Measurements from ENCODE around the gene ALB.

The ALB gene

DNA sequence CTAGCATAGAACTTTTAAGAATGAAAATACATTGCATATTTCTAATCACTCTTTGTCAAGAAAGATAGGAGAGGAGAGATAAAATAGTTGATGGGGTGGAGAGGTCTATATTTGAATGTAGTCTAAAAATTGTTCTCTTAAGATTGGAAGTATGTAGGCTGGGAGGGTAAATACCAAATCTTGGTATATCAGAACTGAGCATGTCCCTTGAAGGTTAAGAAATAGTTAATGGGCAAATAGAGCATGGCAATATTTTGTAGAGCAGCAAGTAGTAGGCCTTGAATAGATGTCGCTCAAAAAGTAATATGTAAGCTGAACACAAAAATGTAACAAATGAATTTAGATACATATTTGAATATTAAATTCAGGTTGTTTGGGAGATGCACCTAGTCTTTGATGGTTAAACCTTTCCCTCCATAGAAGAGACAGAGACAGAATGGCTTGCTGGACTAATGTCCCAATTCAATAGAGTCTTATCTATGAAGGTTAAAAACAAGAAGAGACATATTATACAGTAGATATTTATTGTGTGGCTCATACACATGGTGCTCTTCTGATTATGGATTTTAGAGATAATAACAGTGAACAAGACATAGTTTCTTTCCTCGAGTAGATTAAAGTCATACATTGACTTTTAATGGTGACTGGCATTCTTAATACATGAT, 12.5 kb downstream of the ALB start:
- Histone ChIP-seq H3K4me1 (no peaks in the 10 kb centered on the region), H3K27me3 (no peaks in the 10 kb centered on the region), H3K36me3 (no peaks in the 10 kb centered on the region), H3K9me3 (no peaks in the 10 kb centered on the region), H3K4me3 (ENCODE audit: low read depth, low read length) (no peak overlapping the region)
- DNase-seq: no peak
- TF ChIP-seq, protein P1, sequence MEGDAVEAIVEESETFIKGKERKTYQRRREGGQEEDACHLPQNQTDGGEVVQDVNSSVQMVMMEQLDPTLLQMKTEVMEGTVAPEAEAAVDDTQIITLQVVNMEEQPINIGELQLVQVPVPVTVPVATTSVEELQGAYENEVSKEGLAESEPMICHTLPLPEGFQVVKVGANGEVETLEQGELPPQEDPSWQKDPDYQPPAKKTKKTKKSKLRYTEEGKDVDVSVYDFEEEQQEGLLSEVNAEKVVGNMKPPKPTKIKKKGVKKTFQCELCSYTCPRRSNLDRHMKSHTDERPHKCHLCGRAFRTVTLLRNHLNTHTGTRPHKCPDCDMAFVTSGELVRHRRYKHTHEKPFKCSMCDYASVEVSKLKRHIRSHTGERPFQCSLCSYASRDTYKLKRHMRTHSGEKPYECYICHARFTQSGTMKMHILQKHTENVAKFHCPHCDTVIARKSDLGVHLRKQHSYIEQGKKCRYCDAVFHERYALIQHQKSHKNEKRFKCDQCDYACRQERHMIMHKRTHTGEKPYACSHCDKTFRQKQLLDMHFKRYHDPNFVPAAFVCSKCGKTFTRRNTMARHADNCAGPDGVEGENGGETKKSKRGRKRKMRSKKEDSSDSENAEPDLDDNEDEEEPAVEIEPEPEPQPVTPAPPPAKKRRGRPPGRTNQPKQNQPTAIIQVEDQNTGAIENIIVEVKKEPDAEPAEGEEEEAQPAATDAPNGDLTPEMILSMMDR (IDR thresholded peaks at IDR 0.05; ENCODE audit: low read depth, low read length): no peak

DNA sequence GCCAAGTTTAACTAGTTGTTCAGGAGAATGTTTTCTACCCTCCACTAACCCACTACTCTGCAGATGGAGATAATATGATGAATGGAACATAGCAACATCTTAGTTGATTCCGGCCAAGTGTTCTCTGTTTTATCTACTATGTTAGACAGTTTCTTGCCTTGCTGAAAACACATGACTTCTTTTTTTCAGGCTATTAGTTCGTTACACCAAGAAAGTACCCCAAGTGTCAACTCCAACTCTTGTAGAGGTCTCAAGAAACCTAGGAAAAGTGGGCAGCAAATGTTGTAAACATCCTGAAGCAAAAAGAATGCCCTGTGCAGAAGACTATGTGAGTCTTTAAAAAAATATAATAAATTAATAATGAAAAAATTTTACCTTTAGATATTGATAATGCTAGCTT, 13.3 kb downstream of the ALB start:
- Histone ChIP-seq H3K4me3 (ENCODE audit: low read depth, low read length) (no peak overlapping the region), H3K27me3 (no peaks in the 10 kb centered on the region), H3K36me3 (no peaks in the 10 kb centered on the region), H3K4me1 (no peaks in the 10 kb centered on the region), H3K9me3 (no peaks in the 10 kb centered on the region)
- TF ChIP-seq, protein P1 (IDR thresholded peaks at IDR 0.05; ENCODE audit: low read depth, low read length): no peak
- DNase-seq: no peak

DNA sequence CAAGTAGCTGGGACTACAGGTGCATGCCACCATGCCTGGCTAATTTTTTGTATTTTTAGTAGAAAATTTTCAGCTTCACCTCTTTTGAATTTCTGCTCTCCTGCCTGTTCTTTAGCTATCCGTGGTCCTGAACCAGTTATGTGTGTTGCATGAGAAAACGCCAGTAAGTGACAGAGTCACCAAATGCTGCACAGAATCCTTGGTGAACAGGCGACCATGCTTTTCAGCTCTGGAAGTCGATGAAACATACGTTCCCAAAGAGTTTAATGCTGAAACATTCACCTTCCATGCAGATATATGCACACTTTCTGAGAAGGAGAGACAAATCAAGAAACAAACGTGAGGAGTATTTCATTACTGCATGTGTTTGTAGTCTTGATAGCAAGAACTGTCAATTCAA, 13.9 kb downstream of the ALB start:
- TF ChIP-seq, protein P1 (IDR thresholded peaks at IDR 0.05; ENCODE audit: low read depth, low read length): no peak
- Histone ChIP-seq H3K27me3 (no peaks in the 10 kb centered on the region), H3K4me3 (ENCODE audit: low read depth, low read length) (no peak overlapping the region), H3K9me3 (no peaks in the 10 kb centered on the region), H3K36me3 (no peaks in the 10 kb centered on the region), H3K4me1 (no peaks in the 10 kb centered on the region)
- DNase-seq: no peak

DNA sequence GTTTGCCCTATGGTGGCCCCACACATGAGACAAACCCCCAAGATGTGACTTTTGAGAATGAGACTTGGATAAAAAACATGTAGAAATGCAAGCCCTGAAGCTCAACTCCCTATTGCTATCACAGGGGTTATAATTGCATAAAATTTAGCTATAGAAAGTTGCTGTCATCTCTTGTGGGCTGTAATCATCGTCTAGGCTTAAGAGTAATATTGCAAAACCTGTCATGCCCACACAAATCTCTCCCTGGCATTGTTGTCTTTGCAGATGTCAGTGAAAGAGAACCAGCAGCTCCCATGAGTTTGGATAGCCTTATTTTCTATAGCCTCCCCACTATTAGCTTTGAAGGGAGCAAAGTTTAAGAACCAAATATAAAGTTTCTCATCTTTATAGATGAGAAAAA, 14.6 kb downstream of the ALB start:
- Histone ChIP-seq H3K36me3 (no peaks in the 10 kb centered on the region), H3K4me3 (ENCODE audit: low read depth, low read length) (no peak overlapping the region), H3K9me3 (no peaks in the 10 kb centered on the region), H3K4me1 (no peaks in the 10 kb centered on the region), H3K27me3 (no peaks in the 10 kb centered on the region)
- TF ChIP-seq, protein P1 (IDR thresholded peaks at IDR 0.05; ENCODE audit: low read depth, low read length): no peak
- DNase-seq: no peak

DNA sequence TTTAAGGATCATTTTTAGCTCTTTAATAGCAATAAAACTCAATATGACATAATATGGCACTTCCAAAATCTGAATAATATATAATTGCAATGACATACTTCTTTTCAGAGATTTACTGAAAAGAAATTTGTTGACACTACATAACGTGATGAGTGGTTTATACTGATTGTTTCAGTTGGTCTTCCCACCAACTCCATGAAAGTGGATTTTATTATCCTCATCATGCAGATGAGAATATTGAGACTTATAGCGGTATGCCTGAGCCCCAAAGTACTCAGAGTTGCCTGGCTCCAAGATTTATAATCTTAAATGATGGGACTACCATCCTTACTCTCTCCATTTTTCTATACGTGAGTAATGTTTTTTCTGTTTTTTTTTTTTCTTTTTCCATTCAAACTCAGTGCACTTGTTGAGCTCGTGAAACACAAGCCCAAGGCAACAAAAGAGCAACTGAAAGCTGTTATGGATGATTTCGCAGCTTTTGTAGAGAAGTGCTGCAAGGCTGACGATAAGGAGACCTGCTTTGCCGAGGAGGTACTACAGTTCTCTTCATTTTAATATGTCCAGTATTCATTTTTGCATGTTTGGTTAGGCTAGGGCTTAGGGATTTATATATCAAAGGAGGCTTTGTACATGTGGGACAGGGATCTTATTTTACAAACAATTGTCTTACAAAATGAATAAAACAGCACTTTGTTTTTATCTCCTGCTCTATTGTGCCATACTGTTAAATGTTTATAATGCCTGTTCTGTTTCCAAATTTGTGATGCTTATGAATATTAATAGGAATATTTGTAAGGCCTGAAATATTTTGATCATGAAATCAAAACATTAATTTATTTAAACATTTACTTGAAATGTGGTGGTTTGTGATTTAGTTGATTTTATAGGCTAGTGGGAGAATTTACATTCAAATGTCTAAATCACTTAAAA, 15.3 kb downstream of the ALB start:
- H3K4me3 ChIP-seq (ENCODE audit: low read depth, low read length): no peak overlapping the region
- H3K27me3 ChIP-seq: no peaks in the 10 kb centered on the region
- no peaks in the 10 kb centered on the region for H3K4me1 ChIP-seq
- no peaks in the 10 kb centered on the region for H3K36me3 ChIP-seq
- H3K9me3 ChIP-seq: no peaks in the 10 kb centered on the region
- TF ChIP-seq, protein P1 (IDR thresholded peaks at IDR 0.05; ENCODE audit: low read depth, low read length): no peak
- no peak for DNase-seq

DNA sequence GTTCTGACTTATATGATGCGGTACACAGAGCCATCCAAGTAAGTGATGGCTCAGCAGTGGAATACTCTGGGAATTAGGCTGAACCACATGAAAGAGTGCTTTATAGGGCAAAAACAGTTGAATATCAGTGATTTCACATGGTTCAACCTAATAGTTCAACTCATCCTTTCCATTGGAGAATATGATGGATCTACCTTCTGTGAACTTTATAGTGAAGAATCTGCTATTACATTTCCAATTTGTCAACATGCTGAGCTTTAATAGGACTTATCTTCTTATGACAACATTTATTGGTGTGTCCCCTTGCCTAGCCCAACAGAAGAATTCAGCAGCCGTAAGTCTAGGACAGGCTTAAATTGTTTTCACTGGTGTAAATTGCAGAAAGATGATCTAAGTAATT, 16.5 kb downstream of the ALB start:
- DNase-seq: no peak
- no peaks in the 10 kb centered on the region for H3K36me3 ChIP-seq
- H3K4me1 ChIP-seq: no peaks in the 10 kb centered on the region
- H3K27me3 ChIP-seq: no peaks in the 10 kb centered on the region
- H3K9me3 ChIP-seq: no peaks in the 10 kb centered on the region
- H3K4me3 ChIP-seq (ENCODE audit: low read depth, low read length): no peak overlapping the region
- TF ChIP-seq, protein P1 (IDR thresholded peaks at IDR 0.05; ENCODE audit: low read depth, low read length): no peak
